ENCODE results near the gene EFL1. TPM values are rescaled to one million over a fixed set of nuclear protein-coding genes. Genes with fewer than 3 reads are reported as not detected.

Gene EFL1
- total and polyA plus RNA-seq, 11 donors = 3.5 to 19.2 (median 15.6) TPM

DNA sequence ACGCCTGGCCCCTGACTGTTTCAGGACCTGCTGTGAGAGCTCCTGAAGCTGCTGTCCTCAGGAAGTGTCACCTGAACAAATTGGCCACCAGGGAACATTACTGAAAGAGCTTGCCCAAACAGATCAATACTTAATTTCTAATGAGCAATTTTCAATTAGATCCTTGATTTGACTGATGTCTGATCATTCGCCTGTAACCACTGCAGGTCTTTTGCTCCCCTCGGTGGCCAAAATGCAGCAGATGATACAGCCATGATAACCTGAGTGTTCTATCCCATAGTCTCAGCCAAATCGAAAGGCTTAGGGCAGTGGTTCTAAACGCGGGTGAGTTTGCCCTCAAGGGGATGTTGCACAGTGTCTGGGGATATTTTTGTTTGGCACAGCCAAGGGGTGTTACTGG lies 159.1 kb downstream of the EFL1 start:
- WGBS, 4 donors = 73 to 82% (median 78%) methylated on average over 5 to 6 of the region's 6 CpGs
- H3K4me1 ChIP-seq = no peaks in the 10 kb centered on the region
- H3K9me3 ChIP-seq = no peaks in the 10 kb centered on the region
- H3K4me3 ChIP-seq = no peak overlapping the region
- no peak overlapping the region for H3K27ac ChIP-seq
- ATAC-seq = no peak
- DNase-seq = no peak
- intact Hi-C loops (cut with DNase I) = loop anchor here in 3 of 10 donors (2.0 to 10.0 kb wide), 3 partner anchors 91 to 699 kb away; no protein-coding TSS in a partner anchor
- no peaks in the 10 kb centered on the region for H3K36me3 ChIP-seq
- H3K27me3 ChIP-seq = no peaks in the 10 kb centered on the region
- no peak for TF ChIP-seq POLR2A (IDR thresholded peaks at IDR 0.05)
- TF ChIP-seq, protein P1, sequence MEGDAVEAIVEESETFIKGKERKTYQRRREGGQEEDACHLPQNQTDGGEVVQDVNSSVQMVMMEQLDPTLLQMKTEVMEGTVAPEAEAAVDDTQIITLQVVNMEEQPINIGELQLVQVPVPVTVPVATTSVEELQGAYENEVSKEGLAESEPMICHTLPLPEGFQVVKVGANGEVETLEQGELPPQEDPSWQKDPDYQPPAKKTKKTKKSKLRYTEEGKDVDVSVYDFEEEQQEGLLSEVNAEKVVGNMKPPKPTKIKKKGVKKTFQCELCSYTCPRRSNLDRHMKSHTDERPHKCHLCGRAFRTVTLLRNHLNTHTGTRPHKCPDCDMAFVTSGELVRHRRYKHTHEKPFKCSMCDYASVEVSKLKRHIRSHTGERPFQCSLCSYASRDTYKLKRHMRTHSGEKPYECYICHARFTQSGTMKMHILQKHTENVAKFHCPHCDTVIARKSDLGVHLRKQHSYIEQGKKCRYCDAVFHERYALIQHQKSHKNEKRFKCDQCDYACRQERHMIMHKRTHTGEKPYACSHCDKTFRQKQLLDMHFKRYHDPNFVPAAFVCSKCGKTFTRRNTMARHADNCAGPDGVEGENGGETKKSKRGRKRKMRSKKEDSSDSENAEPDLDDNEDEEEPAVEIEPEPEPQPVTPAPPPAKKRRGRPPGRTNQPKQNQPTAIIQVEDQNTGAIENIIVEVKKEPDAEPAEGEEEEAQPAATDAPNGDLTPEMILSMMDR (IDR thresholded peaks at IDR 0.05) = peak in 4 of 12 donors; percentile 7 to 27 (median 14)

DNA sequence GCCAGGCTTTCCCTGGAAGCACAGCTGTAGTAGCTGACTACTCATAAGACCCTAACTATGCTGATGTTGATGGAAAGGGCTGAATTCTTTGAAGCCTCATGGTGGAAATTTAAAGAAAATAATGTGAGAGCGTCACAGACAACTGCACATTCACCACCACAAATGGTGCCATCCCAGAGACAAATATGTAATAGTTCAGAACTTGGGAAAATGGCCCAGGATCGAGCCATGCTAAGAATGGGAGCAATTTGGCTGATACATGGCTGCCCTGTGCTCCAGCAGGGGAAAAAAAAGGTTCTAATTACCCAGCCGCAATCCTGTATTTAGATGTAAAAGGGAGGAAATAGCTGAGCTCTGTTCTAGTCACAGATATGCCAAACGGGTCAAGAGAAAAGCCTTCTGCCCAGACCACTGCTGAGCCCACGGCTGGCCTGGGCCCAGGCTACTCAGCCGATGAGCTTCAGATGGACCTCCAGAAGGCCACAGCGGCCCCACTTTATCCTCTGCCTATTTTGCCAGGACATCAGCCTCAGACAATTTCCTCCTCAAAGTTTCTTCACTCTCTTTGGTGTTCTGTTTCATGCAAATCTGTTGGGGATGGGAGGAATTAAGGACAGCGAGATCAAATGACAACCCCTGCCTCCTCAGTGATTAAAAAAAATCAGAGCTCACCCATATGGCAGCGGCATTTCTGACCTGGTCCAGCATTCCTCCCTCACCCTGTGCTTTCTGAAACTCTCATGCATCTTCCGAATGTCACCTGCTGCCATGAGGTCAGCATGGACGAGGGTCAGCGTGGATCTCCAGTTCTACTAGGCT lies 162.2 kb downstream of the EFL1 start:
- Histone ChIP-seq H3K27ac (no peak overlapping the region), H3K9me3 (no peaks in the 10 kb centered on the region), H3K4me3 (no peak overlapping the region), H3K4me1 (no peaks in the 10 kb centered on the region), H3K36me3 (no peaks in the 10 kb centered on the region), H3K27me3 (no peaks in the 10 kb centered on the region)
- ATAC-seq = no peak
- TF ChIP-seq, protein P1 (IDR thresholded peaks at IDR 0.05) = no peak
- no peak for TF ChIP-seq POLR2A (IDR thresholded peaks at IDR 0.05)
- DNase-seq = no peak
- intact Hi-C loops (cut with DNase I) = loop anchor here in 2 of 10 donors (10.0 kb wide), 2 partner anchors 94 to 696 kb away; no protein-coding TSS in a partner anchor
- WGBS, 4 donors = 70 to 75% (median 73%) methylated on average over 12 of the region's 12 CpGs

DNA sequence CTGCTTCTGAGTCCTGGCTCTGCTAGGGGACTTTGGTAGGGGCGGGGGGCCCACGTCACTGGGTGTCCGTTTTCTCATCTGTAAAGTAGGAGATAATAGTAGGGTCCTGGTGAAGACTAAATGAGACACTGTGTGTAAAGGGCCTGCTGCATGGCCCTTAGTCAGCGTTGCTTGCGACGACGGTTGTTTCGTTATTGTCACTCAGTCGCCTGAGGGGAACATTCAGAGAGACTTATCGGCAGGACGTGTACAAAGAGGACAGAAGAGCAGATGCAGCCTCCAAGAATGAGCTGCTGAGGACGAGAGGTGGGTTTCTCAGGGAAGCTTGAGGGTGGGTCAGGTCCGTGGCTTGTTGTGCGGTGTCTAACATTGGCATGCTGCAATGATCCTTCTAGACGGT lies 163.9 kb downstream of the EFL1 start:
- intact Hi-C loops (cut with DNase I) = no loop called here
- 89 to 94% (median 92%) methylated on average over 15 of the region's 15 CpGs for WGBS, 4 donors
- H3K27ac ChIP-seq = no peak overlapping the region
- DNase-seq (no peak), ATAC-seq (no peak)
- TF ChIP-seq, protein P1 (IDR thresholded peaks at IDR 0.05) = no peak
- TF ChIP-seq POLR2A (IDR thresholded peaks at IDR 0.05) = no peak
- H3K4me1 ChIP-seq = no peaks in the 10 kb centered on the region
- H3K9me3 ChIP-seq = no peaks in the 10 kb centered on the region
- H3K4me3 ChIP-seq = no peak overlapping the region
- no peaks in the 10 kb centered on the region for H3K36me3 ChIP-seq
- H3K27me3 ChIP-seq = no peaks in the 10 kb centered on the region

DNA sequence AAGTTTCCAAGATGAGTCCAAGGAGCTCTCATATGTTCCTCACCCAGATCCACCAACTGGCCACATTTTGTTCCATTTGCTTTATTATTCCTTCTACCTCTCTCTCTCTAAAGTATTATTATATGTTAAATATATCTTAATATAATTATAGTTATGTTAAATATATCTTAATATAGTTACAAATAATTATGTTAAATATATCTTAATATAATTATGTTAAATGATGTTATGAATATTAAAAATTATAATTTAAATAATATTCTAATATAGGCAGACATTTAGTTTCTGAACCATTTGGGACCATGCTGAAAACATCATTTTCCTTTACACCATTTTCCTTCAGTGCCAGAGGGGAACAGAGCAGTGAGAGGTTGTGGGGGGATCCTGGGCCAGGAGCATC lies 166.7 kb downstream of the EFL1 start:
- H3K9me3 ChIP-seq = peaks cover 0 to 5% (median 0%) of the 10 kb centered on the region in 12 donors
- ATAC-seq = no peak

More for the DNA sequence above, 166.7 kb downstream of the EFL1 start:
- Histone ChIP-seq H3K4me3 (no peak overlapping the region), H3K4me1 (no peaks in the 10 kb centered on the region), H3K27me3 (no peaks in the 10 kb centered on the region), H3K36me3 (no peaks in the 10 kb centered on the region), H3K27ac (no peak overlapping the region)
- no peak for DNase-seq
- TF ChIP-seq, protein P1 (IDR thresholded peaks at IDR 0.05) = no peak
- TF ChIP-seq POLR2A (IDR thresholded peaks at IDR 0.05) = no peak
- intact Hi-C loops (cut with DNase I) = no loop called here

Data from heart left ventricle (tissue), 16 donors.